GM13977 (cell line): ENCODE data around the gene RHOU.

Source experiments
- DNase-seq: peaks from one replicate; pipeline ENCODE4 v3.0.0; 2012; ENCODE audit warnings: low spot score
- CTCF ChIP-seq: IDR thresholded peaks from 2 replicates; pipeline ENCODE4 v1.5.1; 2012; ENCODE audit warnings: mild to moderate bottlenecking, control low read depth; ENCODE audit not compliant: insufficient read depth; ENCODE audit errors: extremely low read depth, missing control alignments
- in situ Hi-C: fragments of 300-500 bp; cut with MboI; formaldehyde crosslinking; loops from one replicate; pipeline ENCODE4 v1.12.0; 2022; ENCODE audit warnings: low sequenced_read_pairs, low pct_unique_long_range_greater_than_20kb, mixed read lengths, inconsistent platforms; ENCODE audit not compliant: unreplicated experiment

The RHOU gene

GRCh38 chr1:228778961-228779360 lies 43.7 kb downstream of the RHOU start:
- no peak for DNase-seq
- in situ Hi-C loops = no loop called here
- no peak for TF ChIP-seq CTCF

GRCh38 chr1:228781161-228781808 lies 46.0 kb downstream of the RHOU start:
- TF ChIP-seq CTCF = no peak
- in situ Hi-C loops = no loop called here
- DNase-seq = no peak

- no peak for DNase-seq
- TF ChIP-seq CTCF = no peak
- in situ Hi-C loops = no loop called here
These were observed 46.8 kb downstream of the RHOU start for GRCh38 chr1:228781809-228782661.

GRCh38 chr1:228782662-228783417 lies 47.6 kb downstream of the RHOU start:
- in situ Hi-C loops = no loop called here
- TF ChIP-seq CTCF = no peak

GRCh38 chr1:228783418-228784040 lies 48.2 kb downstream of the RHOU start:
- in situ Hi-C loops = no loop called here
- no peak for DNase-seq
- TF ChIP-seq CTCF = no peak

More at GRCh38 chr1:228782662-228783417, 47.6 kb downstream of the RHOU start:
- DNase-seq = no peak

- DNase-seq = no peak
- no peak for TF ChIP-seq CTCF
- in situ Hi-C loops = no loop called here
These were observed 48.9 kb downstream of the RHOU start for GRCh38 chr1:228784181-228784580.
